Measurements from ENCODE around the gene UBIAD1. TPM values are rescaled to one million over a fixed set of nuclear protein-coding genes. Genes with fewer than 3 reads are reported as not detected.
A peak's percentile ranks its signal among the peaks of the same experiment; 100 is the strongest.

UBIAD1 gene
- total RNA-seq, 1 experiment from 2014 or later: 14.8 TPM

- TF ChIP-seq EZH2 (IDR thresholded peaks at IDR 0.05; ENCODE audit: low read length, unreplicated experiment): no peak
- TF ChIP-seq CTCF (conservative IDR thresholded peaks at IDR 0.05; ENCODE audit: low read depth, low read length): no peak
- no peak for TF ChIP-seq EZH2phosphoT487 (IDR thresholded peaks at IDR 0.05; ENCODE audit: borderline replicate concordance, low read length)
- ChIA-PET POLR2A (ENCODE audit: unreplicated experiment) (no interaction called here), CTCF (no interaction called here)
- Histone ChIP-seq H3K9me2 (replicated peaks; ENCODE audit: low read length) (no peaks in the 10 kb centered on the region), H3K79me2 (ENCODE audit: low read length) (peaks cover 65% of the 10 kb centered on the region), H3K9me3 (ENCODE audit: low read length) (no peaks in the 10 kb centered on the region), H2AFZ (ENCODE audit: low read length) (no peak overlapping the region), H3K27ac (ENCODE audit: low read length) (no peak overlapping the region), H3F3A (ENCODE audit: low read length, unreplicated experiment) (no peaks in the 10 kb centered on the region), H3K4me1 (ENCODE audit: insufficient read depth, low read length) (peaks cover 5% of the 10 kb centered on the region; the same call in 1 of the 2 replicates), H3K27me3 (ENCODE audit: low read length) (no peaks in the 10 kb centered on the region), H3K4me2 (ENCODE audit: low read length) (0 out of 2 replicates have a peak overlapping the region, but pooled peaks have one; percentile 3), H3K9ac (ENCODE audit: low read length) (no peak overlapping the region), H3K36me3 (ENCODE audit: low read depth, low read length) (peaks cover 29% of the 10 kb centered on the region), H4K20me1 (ENCODE audit: low read length) (0 out of 2 replicates have a peak, but pooled peaks cover 8% of the 10 kb centered on the region), H3K4me3 (ENCODE audit: low read length) (no peak overlapping the region)
- ATAC-seq: peak; percentile 48
- DNase-seq: peak; percentile 58
- intact Hi-C loops (cut with micrococcal nuclease): loop anchor here (10.0 kb wide), 1 partner anchor 363 kb away; no protein-coding TSS in a partner anchor
- BruUV-seq (replicated peaks): no TSS peak
These were observed 8.7 kb downstream of the UBIAD1 start for GRCh38 chr1:11281518-11282331.

- BruUV-seq (replicated peaks): no TSS peak
- TF ChIP-seq CTCF (conservative IDR thresholded peaks at IDR 0.05; ENCODE audit: low read depth, low read length): no peak
- no peak for TF ChIP-seq EZH2 (IDR thresholded peaks at IDR 0.05; ENCODE audit: low read length, unreplicated experiment)
- no peak for TF ChIP-seq EZH2phosphoT487 (IDR thresholded peaks at IDR 0.05; ENCODE audit: borderline replicate concordance, low read length)
- H3K79me2 ChIP-seq (ENCODE audit: low read length): peaks cover 51% of the 10 kb centered on the region
These were observed 10.2 kb downstream of the UBIAD1 start for GRCh38 chr1:11283151-11283550.

More at GRCh38 chr1:11283151-11283550, 10.2 kb downstream of the UBIAD1 start:
- Histone ChIP-seq H3K9me2 (replicated peaks; ENCODE audit: low read length) (no peaks in the 10 kb centered on the region), H3K36me3 (ENCODE audit: low read depth, low read length) (peaks cover 30% of the 10 kb centered on the region), H3K4me1 (ENCODE audit: insufficient read depth, low read length) (peaks cover 5% of the 10 kb centered on the region; the same call in 1 of the 2 replicates), H4K20me1 (ENCODE audit: low read length) (0 out of 2 replicates have a peak, but pooled peaks cover 8% of the 10 kb centered on the region), H3K27ac (ENCODE audit: low read length) (no peak overlapping the region), H3K9ac (ENCODE audit: low read length) (no peak overlapping the region), H3K9me3 (ENCODE audit: low read length) (no peaks in the 10 kb centered on the region), H3K4me2 (ENCODE audit: low read length) (no peak overlapping the region), H3K4me3 (ENCODE audit: low read length) (no peak overlapping the region), H3F3A (ENCODE audit: low read length, unreplicated experiment) (no peaks in the 10 kb centered on the region), H3K27me3 (ENCODE audit: low read length) (no peaks in the 10 kb centered on the region), H2AFZ (ENCODE audit: low read length) (no peak overlapping the region)
- intact Hi-C loops (cut with micrococcal nuclease): loop anchor here (10.0 kb wide), 1 partner anchor 362 kb away; no protein-coding TSS in a partner anchor
- ATAC-seq (no peak), DNase-seq (no peak)
- POLR2A ChIA-PET (ENCODE audit: unreplicated experiment): interaction anchor here (1.1 kb wide), 1 partner anchor 10 kb away, joined by 3 read pairs; the partner anchor contains the start of gene UBIAD1
- CTCF ChIA-PET: no interaction called here
